Germinal center (tissue), 1 donor: Measurements from ENCODE around the gene LRP1-AS.

ENCODE experiments used
- DNase-seq: peaks from one replicate; pipeline ENCODE4 v3.0.0; 2012; ENCODE audit warnings: mixed read lengths, low spot score

Gene LRP1-AS

GRCh38 chr12:57097554-57097835 is 49.9 kb downstream of the LRP1-AS start:
- DNase-seq: no peak

GRCh38 chr12:57096748-57097553 is 50.5 kb downstream of the LRP1-AS start:
- peak; percentile 0 for DNase-seq

GRCh38 chr12:57096099-57096572 is 51.3 kb downstream of the LRP1-AS start:
- DNase-seq: no peak

GRCh38 chr12:57095440-57095839 is 52.0 kb downstream of the LRP1-AS start:
- peak; percentile 3 for DNase-seq
